Esophagus muscularis mucosa (tissue), 4 donors: ENCODE measurements around the gene DNM3. TPM values are rescaled to one million over a fixed set of nuclear protein-coding genes. Genes with fewer than 3 reads are reported as not detected.
A peak's percentile ranks its signal among the peaks of the same experiment; 100 is the strongest.

Source experiments
- DNase-seq: peaks from one replicate; pipeline ENCODE4 v3.0.0-alpha.2; 2017; ENCODE audit errors: extremely low spot score
- H3K27ac ChIP-seq, 4 donors: fragments of 200-600 bp; sonication (generic); replicated peaks in 1 of 4; 1 replicate in 3 of 4; 2 replicates in 1 of 4; pipeline ENCODE4 v1.5.1; 2016 to 2019; ENCODE audit warnings: mild to moderate bottlenecking in 1 of 4
- H3K27me3 ChIP-seq, 4 donors: fragments of 200-600 bp; sonication (generic); one replicate each; pipeline versions ENCODE4 v1.5.1 to v1.6.0; 2016 to 2019
- H3K36me3 ChIP-seq, 4 donors: fragments of 200-600 bp; sonication (generic); one replicate each; pipeline ENCODE4 v1.5.1; 2016 to 2019
- H3K4me1 ChIP-seq, 4 donors: fragments of 200-600 bp; sonication (generic); one replicate each; pipeline ENCODE4 v1.5.1; 2016 to 2019
- H3K4me3 ChIP-seq, 4 donors: fragments of 200-600 bp; sonication (generic); 1 replicate in 2 of 4; 2 replicates in 2 of 4; pipeline ENCODE4 v1.5.1; 2016 to 2019; ENCODE audit warnings: mild to moderate bottlenecking in 4 of 4, moderate library complexity in 1 of 4
- H3K9me3 ChIP-seq, 4 donors: fragments of 200-600 bp; sonication (generic); 1 replicate in 3 of 4; 2 replicates in 1 of 4; pipeline ENCODE4 v1.5.1; 2016 to 2019
- EP300 ChIP-seq: sonication (generic); formaldehyde crosslinking; IDR thresholded peaks from one replicate; pipeline ENCODE4 v1.6.1; 2017; ENCODE audit warnings: antibody characterized with exemption
- POLR2A ChIP-seq: fragments of 450-650 bp; IDR thresholded peaks from one replicate; pipeline ENCODE4 v1.6.1; 2017; ENCODE audit warnings: antibody characterized with exemption, moderate library complexity, mild to moderate bottlenecking, low read depth
- POLR2AphosphoS5 ChIP-seq, 2 donors: sonication (generic); formaldehyde crosslinking; IDR thresholded peaks; one replicate each; pipeline ENCODE4 v1.6.1; 2017; ENCODE audit warnings: antibody characterized with exemption in 2 of 2
- WGBS: methylation state at CpG from one replicate; pipeline ENCODE4 v1.1.5; 2018; 5-methylcytosine and 5-hydroxymethylcytosine counted together
- intact Hi-C: fragments of 100-400 bp; cut with DNase I; formaldehyde crosslinking; loops from one replicate; pipeline ENCODE4 v1.15.1; 2023
- total RNA-seq, 4 donors: library from RNA; depleted of rRNA; stranded (reverse); fragments of >200 nt; gene quantifications; one replicate each; pipeline versions ENCODE4 v1.1.0 to v1.2.1, GENCODE V29; 2016
- TF ChIP-seq, protein P1 (sequence below), 3 experiments: fragments of 200-600 bp in 2 of 3; fragments of 450-650 bp in 1 of 3; sonication (generic) in 2 of 3; IDR thresholded peaks; one replicate each; pipeline ENCODE4 v1.5.1; 2017 to 2019; ENCODE audit warnings: antibody characterized with exemption in 3 of 3, mild to moderate bottlenecking in 2 of 3, moderate library complexity in 1 of 3

The DNM3 gene
- total RNA-seq, 4 donors from 2014 or later: 3.3 to 6.4 (median 3.9) TPM

DNA sequence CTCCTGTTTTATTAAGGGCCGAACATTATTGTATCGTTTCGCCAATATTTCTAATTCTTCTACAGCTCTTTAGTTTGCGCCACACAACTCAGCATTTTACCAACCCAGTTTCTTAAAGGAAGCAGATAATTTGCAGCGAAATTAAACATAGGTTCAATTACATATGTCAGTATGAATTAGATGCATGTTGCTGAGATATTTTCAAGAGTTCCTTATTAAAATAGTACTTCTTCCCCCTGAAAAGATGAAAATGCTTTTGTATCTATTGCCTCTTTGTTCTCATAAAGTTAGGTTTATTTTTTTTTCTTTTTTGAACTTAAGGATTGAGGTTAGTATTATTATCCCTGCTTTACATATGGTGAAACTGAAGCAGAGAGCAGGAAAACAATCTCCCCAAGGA, 395.7 kb downstream of the DNM3 start:
- peaks cover 0 to 15% (median 13%) of the 10 kb centered on the region in 4 donors for H3K4me1 ChIP-seq
- no peak overlapping the region for H3K4me3 ChIP-seq
- TF ChIP-seq EP300 (no peak), POLR2A (no peak), POLR2AphosphoS5 (IDR thresholded peaks at IDR 0.05) (no peak)
- TF ChIP-seq, protein P1, sequence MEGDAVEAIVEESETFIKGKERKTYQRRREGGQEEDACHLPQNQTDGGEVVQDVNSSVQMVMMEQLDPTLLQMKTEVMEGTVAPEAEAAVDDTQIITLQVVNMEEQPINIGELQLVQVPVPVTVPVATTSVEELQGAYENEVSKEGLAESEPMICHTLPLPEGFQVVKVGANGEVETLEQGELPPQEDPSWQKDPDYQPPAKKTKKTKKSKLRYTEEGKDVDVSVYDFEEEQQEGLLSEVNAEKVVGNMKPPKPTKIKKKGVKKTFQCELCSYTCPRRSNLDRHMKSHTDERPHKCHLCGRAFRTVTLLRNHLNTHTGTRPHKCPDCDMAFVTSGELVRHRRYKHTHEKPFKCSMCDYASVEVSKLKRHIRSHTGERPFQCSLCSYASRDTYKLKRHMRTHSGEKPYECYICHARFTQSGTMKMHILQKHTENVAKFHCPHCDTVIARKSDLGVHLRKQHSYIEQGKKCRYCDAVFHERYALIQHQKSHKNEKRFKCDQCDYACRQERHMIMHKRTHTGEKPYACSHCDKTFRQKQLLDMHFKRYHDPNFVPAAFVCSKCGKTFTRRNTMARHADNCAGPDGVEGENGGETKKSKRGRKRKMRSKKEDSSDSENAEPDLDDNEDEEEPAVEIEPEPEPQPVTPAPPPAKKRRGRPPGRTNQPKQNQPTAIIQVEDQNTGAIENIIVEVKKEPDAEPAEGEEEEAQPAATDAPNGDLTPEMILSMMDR (IDR thresholded peaks at IDR 0.05): no peak
- H3K9me3 ChIP-seq: no peaks in the 10 kb centered on the region
- H3K27ac ChIP-seq: no peak overlapping the region
- DNase-seq: no peak
- intact Hi-C loops: no loop called here
- H3K36me3 ChIP-seq: no peaks in the 10 kb centered on the region
- no peaks in the 10 kb centered on the region for H3K27me3 ChIP-seq
- 97% methylated on average over 5 of the region's 5 CpGs for WGBS

DNA sequence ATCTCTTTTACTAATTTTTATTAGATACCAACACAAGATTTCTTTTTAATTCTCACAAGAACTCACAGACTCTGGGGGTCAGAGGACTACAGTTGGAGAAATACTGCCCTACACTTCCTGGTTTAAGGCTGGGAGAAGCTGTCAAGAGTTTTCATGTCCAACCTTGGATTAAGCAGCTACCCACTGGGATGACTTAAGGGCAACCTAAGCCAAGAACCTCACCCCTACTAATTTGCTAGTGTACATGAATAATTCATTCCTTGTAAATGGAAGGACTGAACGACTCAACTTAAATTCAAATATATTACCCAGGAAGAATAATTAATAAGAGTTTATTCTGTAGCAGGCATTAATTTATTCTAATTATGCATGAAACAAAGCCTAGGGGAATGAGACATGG, 396.9 kb downstream of the DNM3 start:
- intact Hi-C loops: no loop called here

DNA sequence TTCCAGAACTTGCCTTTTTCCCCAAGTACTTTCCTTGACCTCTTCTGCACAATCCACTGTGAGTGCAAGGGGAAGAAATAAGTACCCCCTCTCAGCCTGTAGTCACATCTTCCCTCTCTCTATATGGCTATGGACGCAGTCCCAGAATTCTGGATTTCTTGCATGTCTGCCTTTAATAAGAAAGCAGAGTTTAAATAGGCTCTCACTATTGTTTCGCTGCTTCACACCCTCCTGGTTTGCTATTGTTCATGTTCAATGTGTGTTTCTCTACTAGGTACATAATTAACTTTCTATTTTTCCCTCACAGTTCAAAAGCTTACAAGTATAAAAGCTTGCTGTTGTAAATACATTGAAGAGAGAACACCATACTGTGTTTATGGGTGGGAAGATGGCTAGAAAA, 397.7 kb downstream of the DNM3 start:
- DNase-seq: no peak
- Histone ChIP-seq H3K4me3 (no peak overlapping the region), H3K9me3 (no peaks in the 10 kb centered on the region), H3K27me3 (no peaks in the 10 kb centered on the region), H3K27ac (no peak overlapping the region), H3K36me3 (no peaks in the 10 kb centered on the region), H3K4me1 (peaks cover 0 to 15% (median 13%) of the 10 kb centered on the region in 4 donors)
- 100% methylated on average over 2 of the region's 2 CpGs for WGBS
- TF ChIP-seq POLR2AphosphoS5 (IDR thresholded peaks at IDR 0.05): no peak
- no peak for TF ChIP-seq POLR2A
- TF ChIP-seq, protein P1 (IDR thresholded peaks at IDR 0.05): no peak
- no peak for TF ChIP-seq EP300
- intact Hi-C loops: no loop called here

More for the DNA sequence above, 396.9 kb downstream of the DNM3 start:
- no peaks in the 10 kb centered on the region for H3K9me3 ChIP-seq
- no peaks in the 10 kb centered on the region for H3K27me3 ChIP-seq
- no peak for DNase-seq
- no peak overlapping the region for H3K27ac ChIP-seq
- H3K4me1 ChIP-seq: peaks cover 0 to 15% (median 13%) of the 10 kb centered on the region in 4 donors
- H3K4me3 ChIP-seq: no peak overlapping the region
- 88% methylated on average over 1 of the region's 1 CpG for WGBS
- no peaks in the 10 kb centered on the region for H3K36me3 ChIP-seq
- TF ChIP-seq POLR2A: no peak
- TF ChIP-seq, protein P1 (IDR thresholded peaks at IDR 0.05): no peak
- TF ChIP-seq EP300: no peak
- TF ChIP-seq POLR2AphosphoS5 (IDR thresholded peaks at IDR 0.05): no peak

DNA sequence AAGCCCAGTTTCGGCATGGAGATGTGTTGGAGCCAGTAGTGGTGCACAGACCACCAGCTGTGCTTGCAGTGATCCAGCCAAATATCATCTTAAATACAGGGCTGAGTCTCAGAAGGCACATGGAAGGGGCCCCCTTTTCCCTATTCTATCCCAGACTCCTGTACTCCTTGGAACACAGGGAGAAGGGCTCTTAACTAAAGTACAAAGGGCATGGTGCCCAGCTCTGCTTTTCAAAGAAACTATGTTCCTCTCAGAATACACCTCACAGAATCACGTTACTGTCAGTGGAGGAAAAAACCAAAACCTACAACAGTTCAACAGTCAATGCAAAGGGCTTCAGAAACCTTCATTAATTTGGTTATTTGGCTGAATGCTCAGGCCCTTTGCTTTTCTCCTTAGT, 398.6 kb downstream of the DNM3 start:
- DNase-seq: no peak
- whole genome bisulfite sequencing: 48% methylated on average over 2 of the region's 2 CpGs
- intact Hi-C loops: no loop called here
- Histone ChIP-seq H3K9me3 (no peaks in the 10 kb centered on the region), H3K36me3 (no peaks in the 10 kb centered on the region), H3K4me1 (peaks cover 0 to 15% (median 13%) of the 10 kb centered on the region in 4 donors), H3K4me3 (no peak overlapping the region), H3K27ac (peak overlapping the region in 1 of 4 donors; percentile 30), H3K27me3 (no peaks in the 10 kb centered on the region)
- no peak for TF ChIP-seq POLR2A
- TF ChIP-seq EP300: no peak
- TF ChIP-seq, protein P1 (IDR thresholded peaks at IDR 0.05): no peak
- TF ChIP-seq POLR2AphosphoS5 (IDR thresholded peaks at IDR 0.05): no peak

DNA sequence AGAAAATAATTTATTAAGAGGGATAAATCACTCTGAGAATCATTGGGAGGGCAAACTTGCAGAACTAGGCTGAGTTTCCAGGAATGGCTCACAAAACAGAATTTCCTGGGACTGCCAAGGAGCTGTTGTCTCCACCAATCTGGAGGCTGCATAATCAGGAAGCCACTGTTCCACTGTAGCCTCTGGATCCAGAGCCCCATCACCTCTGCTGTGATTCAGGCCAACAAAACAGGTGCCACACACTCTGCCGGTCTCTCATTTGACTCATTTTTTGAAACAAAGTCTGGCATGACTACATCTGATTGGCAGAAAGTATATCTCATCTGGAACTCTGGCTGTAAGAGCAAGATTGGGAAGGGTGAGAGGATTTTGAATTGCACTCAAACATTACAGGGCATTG, 400.2 kb downstream of the DNM3 start:
- no peaks in the 10 kb centered on the region for H3K36me3 ChIP-seq
- H3K27me3 ChIP-seq: no peaks in the 10 kb centered on the region
- no peak overlapping the region for H3K27ac ChIP-seq
- intact Hi-C loops: no loop called here
- H3K9me3 ChIP-seq: no peaks in the 10 kb centered on the region
- no peak for DNase-seq
- 89% methylated on average over 1 of the region's 1 CpG for WGBS
- H3K4me1 ChIP-seq: peaks cover 0 to 15% (median 13%) of the 10 kb centered on the region in 4 donors
- H3K4me3 ChIP-seq: no peak overlapping the region
- TF ChIP-seq POLR2A (no peak), EP300 (no peak), POLR2AphosphoS5 (IDR thresholded peaks at IDR 0.05) (no peak)
- TF ChIP-seq, protein P1 (IDR thresholded peaks at IDR 0.05): no peak
